ENCODE measurements around the gene EXOC3. TPM values are rescaled to one million over a fixed set of nuclear protein-coding genes. Genes with fewer than 3 reads are reported as not detected.
"Not testable (repeated sequence)": the region's sequence is repeated elsewhere in the genome, so short reads cannot be mapped to it uniquely, and the experiment has no call there.

Gene EXOC3
- polyA plus RNA-seq, 4 donors: 41.9 to 76.2 (median 52.6) TPM

- DNase-seq (ENCODE audit: low read depth in 4 of 4, low spot score in 3 of 4): no peak
These were observed 54.2 kb downstream of the EXOC3 start for GRCh38 chr5:497090-497700.

- no peak for DNase-seq (ENCODE audit: low read depth in 4 of 4, low spot score in 3 of 4)
These were observed 55.0 kb downstream of the EXOC3 start for GRCh38 chr5:497871-498509.

- DNase-seq (ENCODE audit: low read depth in 4 of 4, low spot score in 3 of 4): no peak
These were observed 56.5 kb downstream of the EXOC3 start for GRCh38 chr5:499233-500209.

- no peak for DNase-seq (ENCODE audit: low read depth in 4 of 4, low spot score in 3 of 4)
These were observed 57.5 kb downstream of the EXOC3 start for GRCh38 chr5:500491-500890.

GRCh38 chr5:501105-501830 is 58.3 kb downstream of the EXOC3 start:
- no peak for DNase-seq (ENCODE audit: low read depth in 4 of 4, low spot score in 3 of 4)

GRCh38 chr5:501831-502184 is 58.8 kb downstream of the EXOC3 start:
- DNase-seq (ENCODE audit: low read depth in 4 of 4, low spot score in 3 of 4): no peak

GRCh38 chr5:502325-503079 is 59.5 kb downstream of the EXOC3 start:
- no peak for DNase-seq (ENCODE audit: low read depth in 4 of 4, low spot score in 3 of 4)

GRCh38 chr5:504326-505154 is 61.6 kb downstream of the EXOC3 start:
- no peak for DNase-seq (ENCODE audit: low read depth in 4 of 4, low spot score in 3 of 4)

GRCh38 chr5:505951-506525 is 63.1 kb downstream of the EXOC3 start:
- DNase-seq (ENCODE audit: low read depth in 4 of 4, low spot score in 3 of 4): no peak

GRCh38 chr5:507986-508575 is 65.1 kb downstream of the EXOC3 start:
- DNase-seq (ENCODE audit: low read depth in 4 of 4, low spot score in 3 of 4): not testable (repeated sequence)

GRCh38 chr5:509611-510185 is 66.7 kb downstream of the EXOC3 start:
- DNase-seq (ENCODE audit: low read depth in 4 of 4, low spot score in 3 of 4): no peak

- DNase-seq (ENCODE audit: low read depth in 4 of 4, low spot score in 3 of 4): no peak
These were observed 67.5 kb downstream of the EXOC3 start for GRCh38 chr5:510521-510920.

- no peak for DNase-seq (ENCODE audit: low read depth in 4 of 4, low spot score in 3 of 4)
These were observed 68.5 kb downstream of the EXOC3 start for GRCh38 chr5:511476-511875.

GRCh38 chr5:513216-514100 is 70.5 kb downstream of the EXOC3 start:
- DNase-seq (ENCODE audit: low read depth in 4 of 4, low spot score in 3 of 4): no peak

- DNase-seq (ENCODE audit: low read depth in 4 of 4, low spot score in 3 of 4): no peak
These were observed 71.1 kb downstream of the EXOC3 start for GRCh38 chr5:514101-514485.

- no peak for DNase-seq (ENCODE audit: low read depth in 4 of 4, low spot score in 3 of 4)
These were observed 71.7 kb downstream of the EXOC3 start for GRCh38 chr5:514673-515072.

- DNase-seq (ENCODE audit: low read depth in 4 of 4, low spot score in 3 of 4): no peak
These were observed 72.4 kb downstream of the EXOC3 start for GRCh38 chr5:515273-515836.

Data from left renal pelvis (tissue), 4 donors.